ENCODE results near the gene TRIM61. TPM values are rescaled to one million over a fixed set of nuclear protein-coding genes. Genes with fewer than 3 reads are reported as not detected.
"Not testable (repeated sequence)": the region's sequence is repeated elsewhere in the genome, so short reads cannot be mapped to it uniquely, and the experiment has no call there.

The TRIM61 gene
- total RNA-seq, 1 experiment from 2014 or later: 2.8 TPM

GRCh38 chr4:164930647-164931046 is 46.8 kb downstream of the TRIM61 start (continued):
- TF ChIP-seq ZSCAN18 (CRISPR knock-in tag; IDR thresholded peaks at IDR 0.05) (no peak), FOXP1 (CRISPR knock-in tag; IDR thresholded peaks at IDR 0.05; ENCODE audit: borderline replicate concordance) (no peak), ZNF416 (CRISPR knock-in tag; IDR thresholded peaks at IDR 0.05) (no peak), IRF2 (CRISPR knock-in tag; IDR thresholded peaks at IDR 0.05; ENCODE audit: borderline replicate concordance, low read depth) (no peak), JUN (CRISPR knock-in tag; IDR thresholded peaks at IDR 0.05) (no peak), ESRRA (CRISPR knock-in tag; IDR thresholded peaks at IDR 0.05; ENCODE audit: borderline replicate concordance) (no peak), NFYB (CRISPR knock-in tag; conservative IDR thresholded peaks at IDR 0.05; ENCODE audit: low read depth) (no peak), CTCF (IDR thresholded peaks at IDR 0.05) (no peak), ATF1 (CRISPR knock-in tag; IDR thresholded peaks at IDR 0.05) (no peak), FOXJ3 (CRISPR knock-in tag; IDR thresholded peaks at IDR 0.05; ENCODE audit: borderline replicate concordance) (no peak)

- H3K9me3 Mint-ChIP-seq; CTCF ChIA-PET; H3K4me3 Mint-ChIP-seq; POLR2A ChIA-PET; H3K27ac Mint-ChIP-seq; H3K36me3 Mint-ChIP-seq; ATAC-seq; H3K27me3 Mint-ChIP-seq (ENCODE audit: low read depth); DNase-seq (ENCODE audit: low spot score); H3K4me1 Mint-ChIP-seq: not testable (repeated sequence)
Observed at GRCh38 chr4:164927101-164927500, 50.4 kb downstream of the TRIM61 start.

GRCh38 chr4:164926301-164926700 is 51.2 kb downstream of the TRIM61 start:
- CTCF ChIA-PET: no interaction called here
- no peak for TF ChIP-seq ZNF219 (CRISPR knock-in tag; IDR thresholded peaks at IDR 0.05; ENCODE audit: borderline replicate concordance)
- TF ChIP-seq EMX1 (CRISPR knock-in tag; IDR thresholded peaks at IDR 0.05): no peak
- TF ChIP-seq FOXK1 (CRISPR knock-in tag; IDR thresholded peaks at IDR 0.05): no peak
- TF ChIP-seq E2F5 (CRISPR knock-in tag; IDR thresholded peaks at IDR 0.05): no peak
- TF ChIP-seq ZNF281 (CRISPR knock-in tag; IDR thresholded peaks at IDR 0.05): no peak
- TF ChIP-seq TEAD1 (CRISPR knock-in tag; IDR thresholded peaks at IDR 0.05): no peak
- no peak for TF ChIP-seq CTCF (IDR thresholded peaks at IDR 0.05)
- no peak for TF ChIP-seq ZNF416 (CRISPR knock-in tag; IDR thresholded peaks at IDR 0.05)
- TF ChIP-seq MAX (CRISPR knock-in tag; IDR thresholded peaks at IDR 0.05): no peak
- TF ChIP-seq NFE2L1 (CRISPR knock-in tag; IDR thresholded peaks at IDR 0.05): no peak
- TF ChIP-seq IRF1 (CRISPR knock-in tag; IDR thresholded peaks at IDR 0.05): no peak
- TF ChIP-seq GRHL2 (CRISPR knock-in tag; IDR thresholded peaks at IDR 0.05; ENCODE audit: insufficient replicate concordance, severe bottlenecking): no peak
- TF ChIP-seq KAT7 (CRISPR knock-in tag; IDR thresholded peaks at IDR 0.05; ENCODE audit: borderline replicate concordance): no peak
- Mint-ChIP-seq H3K27ac (no peak overlapping the region), H3K9me3 (peaks cover 4% of the 10 kb centered on the region; the same call in 1 of the 2 replicates), H3K4me1 (no peaks in the 10 kb centered on the region), H3K4me3 (no peak overlapping the region), H3K36me3 (no peaks in the 10 kb centered on the region), H3K27me3 (ENCODE audit: low read depth) (no peaks in the 10 kb centered on the region)
- DNase-seq (ENCODE audit: low spot score): no peak
- POLR2A ChIA-PET: no interaction called here
- no peak for ATAC-seq
